Activated T-cell treated with anti-CD3 and anti-CD28 coated beads for 48 hours (primary cell): ENCODE data around the gene MYH9.
A peak's percentile ranks its signal among the peaks of the same experiment; 100 is the strongest.

ENCODE experiments used
- DNase-seq: peaks from one replicate; pipeline ENCODE4 v3.0.0-alpha.2; 2020; ENCODE audit warnings: low read depth

MYH9 gene

GRCh38 chr22:36348760-36349159, 39.0 kb downstream of the MYH9 start:
- no peak for DNase-seq

GRCh38 chr22:36347094-36347493, 40.7 kb downstream of the MYH9 start:
- DNase-seq: no peak

GRCh38 chr22:36344106-36344827, 43.5 kb downstream of the MYH9 start:
- peak; percentile 70 for DNase-seq

GRCh38 chr22:36343720-36344105, 44.1 kb downstream of the MYH9 start:
- no peak for DNase-seq

- DNase-seq: no peak
Observed at GRCh38 chr22:36343070-36343719, 44.6 kb downstream of the MYH9 start.

- DNase-seq: no peak
Observed at GRCh38 chr22:36341640-36342041, 46.1 kb downstream of the MYH9 start.

- no peak for DNase-seq
Observed at GRCh38 chr22:36340621-36341020, 47.1 kb downstream of the MYH9 start.

GRCh38 chr22:36339171-36340065, 48.3 kb downstream of the MYH9 start:
- no peak for DNase-seq

- no peak for DNase-seq
Observed at GRCh38 chr22:36337365-36338130, 50.2 kb downstream of the MYH9 start.

GRCh38 chr22:36336246-36337182, 51.3 kb downstream of the MYH9 start:
- DNase-seq: no peak

GRCh38 chr22:36335621-36336020, 52.1 kb downstream of the MYH9 start:
- no peak for DNase-seq

GRCh38 chr22:36334821-36335603, 52.8 kb downstream of the MYH9 start:
- DNase-seq: no peak

- DNase-seq: no peak
Observed at GRCh38 chr22:36334081-36334820, 53.5 kb downstream of the MYH9 start.

GRCh38 chr22:36333644-36334043, 54.1 kb downstream of the MYH9 start:
- no peak for DNase-seq

GRCh38 chr22:36332623-36333332, 55.0 kb downstream of the MYH9 start:
- peak; percentile 50 for DNase-seq

GRCh38 chr22:36331912-36332622, 55.7 kb downstream of the MYH9 start:
- DNase-seq: peak; percentile 53

GRCh38 chr22:36331306-36331911, 56.4 kb downstream of the MYH9 start:
- peak; percentile 73 for DNase-seq
